DND-41 (cell line): ENCODE results near the gene VPS35.
A peak's percentile ranks its signal among the peaks of the same experiment; 100 is the strongest.
"Not testable (repeated sequence)": the region's sequence is repeated elsewhere in the genome, so short reads cannot be mapped to it uniquely, and the experiment has no call there.

Experiments
- ATAC-seq: fragments of 200-7000 bp; cut with Tn5 transposase; 3 replicates; pipeline ENCODE4 v1.9.1; 2021; ENCODE audit warnings: low read depth; ENCODE audit not compliant: insufficient read depth
- DNase-seq: peaks from one replicate; pipeline ENCODE4 v3.0.0-alpha.2; 2020
- H2AFZ ChIP-seq: 2 replicates; pipeline ENCODE4 v1.6.0; 2012; ENCODE audit warnings: low read depth, low read length
- H3K27ac ChIP-seq: 2 replicates; pipeline ENCODE4 v1.5.1; 2012; ENCODE audit warnings: low read length, inconsistent platforms
- H3K27me3 ChIP-seq: fragments of 200-600 bp; sonication (generic); 2 replicates; pipeline ENCODE4 v1.6.0; 2012; ENCODE audit warnings: low read length, mild to moderate bottlenecking, inconsistent platforms; ENCODE audit not compliant: insufficient read depth, poor library complexity
- H3K36me3 ChIP-seq: 2 replicates; pipeline ENCODE4 v1.5.1; 2012; ENCODE audit warnings: low read length, inconsistent platforms; ENCODE audit not compliant: insufficient read depth
- H3K4me1 ChIP-seq: 2 replicates; pipeline ENCODE4 v1.5.1; 2012; ENCODE audit warnings: mild to moderate bottlenecking, low read length; ENCODE audit not compliant: insufficient read depth
- H3K4me2 ChIP-seq: 2 replicates; pipeline ENCODE4 v1.6.0; 2012; ENCODE audit warnings: mild to moderate bottlenecking, moderate library complexity, low read length, inconsistent platforms; ENCODE audit not compliant: insufficient read depth
- H3K4me3 ChIP-seq, 2 experiments: fragments of 200-600 bp in 1 of 2; shearing (Covaris generic) in 1 of 2; 2 replicates each; pipeline ENCODE4 v1.5.1; 2012 to 2016; ENCODE audit warnings: inconsistent platforms in 2 of 2, low read length in 2 of 2, mild to moderate bottlenecking in 2 of 2, low read depth in 1 of 2, moderate library complexity in 1 of 2
- H3K79me2 ChIP-seq: 2 replicates; pipeline ENCODE4 v1.6.0; 2012; ENCODE audit warnings: low read length, inconsistent platforms; ENCODE audit not compliant: insufficient read depth
- H3K9ac ChIP-seq: 2 replicates; pipeline ENCODE4 v1.6.0; 2012; ENCODE audit warnings: low read depth, mild to moderate bottlenecking, inconsistent platforms, low read length, moderate library complexity
- H3K9me3 ChIP-seq: 2 replicates; pipeline ENCODE4 v1.5.1; 2012; ENCODE audit warnings: low read length, moderate library complexity, mild to moderate bottlenecking, inconsistent platforms; ENCODE audit not compliant: insufficient read depth, severe bottlenecking
- H4K20me1 ChIP-seq: 2 replicates; pipeline ENCODE4 v1.6.0; 2012; ENCODE audit warnings: low read length; ENCODE audit not compliant: insufficient read depth
- EZH2 ChIP-seq: IDR thresholded peaks from 3 replicates; pipeline ENCODE4 v1.6.1; 2012; ENCODE audit warnings: borderline replicate concordance, low read depth, mild to moderate bottlenecking, moderate library complexity, low read length, inconsistent platforms; ENCODE audit not compliant: severe bottlenecking
- TF ChIP-seq, protein P1 (sequence below): IDR thresholded peaks from 2 replicates; pipeline ENCODE4 v1.5.1; 2012; ENCODE audit warnings: borderline replicate concordance, low read length, moderate library complexity, mild to moderate bottlenecking; ENCODE audit not compliant: poor library complexity, severe bottlenecking; ENCODE audit errors: extremely low read depth

Gene VPS35

GRCh38 chr16:46688101-46688653 is 801 bp downstream of the VPS35 start:
- no peaks in the 10 kb centered on the region for H3K27me3 ChIP-seq
- TF ChIP-seq, protein P1, sequence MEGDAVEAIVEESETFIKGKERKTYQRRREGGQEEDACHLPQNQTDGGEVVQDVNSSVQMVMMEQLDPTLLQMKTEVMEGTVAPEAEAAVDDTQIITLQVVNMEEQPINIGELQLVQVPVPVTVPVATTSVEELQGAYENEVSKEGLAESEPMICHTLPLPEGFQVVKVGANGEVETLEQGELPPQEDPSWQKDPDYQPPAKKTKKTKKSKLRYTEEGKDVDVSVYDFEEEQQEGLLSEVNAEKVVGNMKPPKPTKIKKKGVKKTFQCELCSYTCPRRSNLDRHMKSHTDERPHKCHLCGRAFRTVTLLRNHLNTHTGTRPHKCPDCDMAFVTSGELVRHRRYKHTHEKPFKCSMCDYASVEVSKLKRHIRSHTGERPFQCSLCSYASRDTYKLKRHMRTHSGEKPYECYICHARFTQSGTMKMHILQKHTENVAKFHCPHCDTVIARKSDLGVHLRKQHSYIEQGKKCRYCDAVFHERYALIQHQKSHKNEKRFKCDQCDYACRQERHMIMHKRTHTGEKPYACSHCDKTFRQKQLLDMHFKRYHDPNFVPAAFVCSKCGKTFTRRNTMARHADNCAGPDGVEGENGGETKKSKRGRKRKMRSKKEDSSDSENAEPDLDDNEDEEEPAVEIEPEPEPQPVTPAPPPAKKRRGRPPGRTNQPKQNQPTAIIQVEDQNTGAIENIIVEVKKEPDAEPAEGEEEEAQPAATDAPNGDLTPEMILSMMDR, result no peak
- TF ChIP-seq EZH2, result no peak
- peak overlapping the region; percentile 93 for H3K9ac ChIP-seq
- no peaks in the 10 kb centered on the region for H3K9me3 ChIP-seq
- H3K79me2 ChIP-seq, result peaks cover 92% of the 10 kb centered on the region
- peaks cover 70% of the 10 kb centered on the region for H4K20me1 ChIP-seq
- peak overlapping the region; percentile 60 to 98 for H3K4me3 ChIP-seq
- DNase-seq, result no peak
- peaks cover 48% of the 10 kb centered on the region for H3K4me1 ChIP-seq
- H3K36me3 ChIP-seq, result peaks cover 31% of the 10 kb centered on the region
- peak overlapping the region; percentile 89 for H3K4me2 ChIP-seq
- H3K27ac ChIP-seq, result peak overlapping the region; percentile 68
- peak overlapping the region; percentile 84 for H2AFZ ChIP-seq
- no peak for ATAC-seq

DNA sequence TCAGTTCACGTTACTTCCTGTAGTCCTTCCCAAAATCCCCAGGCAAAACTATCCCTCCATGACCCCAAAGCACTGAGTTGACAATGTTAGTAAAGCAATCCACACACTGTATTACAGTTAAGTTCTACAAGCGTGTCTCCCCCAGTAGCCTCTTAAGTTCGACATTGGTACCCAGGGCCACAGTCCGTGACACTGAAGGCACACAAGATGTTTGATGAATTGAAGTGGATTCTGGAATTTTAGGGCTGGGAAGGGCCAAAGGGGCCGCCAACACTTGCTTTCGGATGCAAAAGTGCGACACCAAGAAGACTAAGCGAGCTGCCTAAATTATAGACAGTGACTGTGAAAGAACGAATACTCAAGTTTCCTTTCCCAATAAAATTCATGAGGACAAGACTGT is 1.5 kb downstream of the VPS35 start:
- H4K20me1 ChIP-seq, result peaks cover 74% of the 10 kb centered on the region
- DNase-seq, result no peak
- H3K4me2 ChIP-seq, result peak overlapping the region; percentile 89
- H3K9ac ChIP-seq, result peak overlapping the region; percentile 93
- peaks cover 26% of the 10 kb centered on the region for H3K36me3 ChIP-seq
- no peaks in the 10 kb centered on the region for H3K9me3 ChIP-seq
- peaks cover 47% of the 10 kb centered on the region for H3K4me1 ChIP-seq
- ATAC-seq, result no peak
- H3K27ac ChIP-seq, result peak overlapping the region; percentile 68; the same call in 1 of the 2 replicates
- H3K27me3 ChIP-seq, result no peaks in the 10 kb centered on the region
- peak overlapping the region; percentile 60 to 98; a peak in 3 of 4 replicates for H3K4me3 ChIP-seq
- TF ChIP-seq, protein P1, result no peak
- TF ChIP-seq EZH2, result no peak
- no peak overlapping the region for H2AFZ ChIP-seq
- peaks cover 94% of the 10 kb centered on the region for H3K79me2 ChIP-seq

DNA sequence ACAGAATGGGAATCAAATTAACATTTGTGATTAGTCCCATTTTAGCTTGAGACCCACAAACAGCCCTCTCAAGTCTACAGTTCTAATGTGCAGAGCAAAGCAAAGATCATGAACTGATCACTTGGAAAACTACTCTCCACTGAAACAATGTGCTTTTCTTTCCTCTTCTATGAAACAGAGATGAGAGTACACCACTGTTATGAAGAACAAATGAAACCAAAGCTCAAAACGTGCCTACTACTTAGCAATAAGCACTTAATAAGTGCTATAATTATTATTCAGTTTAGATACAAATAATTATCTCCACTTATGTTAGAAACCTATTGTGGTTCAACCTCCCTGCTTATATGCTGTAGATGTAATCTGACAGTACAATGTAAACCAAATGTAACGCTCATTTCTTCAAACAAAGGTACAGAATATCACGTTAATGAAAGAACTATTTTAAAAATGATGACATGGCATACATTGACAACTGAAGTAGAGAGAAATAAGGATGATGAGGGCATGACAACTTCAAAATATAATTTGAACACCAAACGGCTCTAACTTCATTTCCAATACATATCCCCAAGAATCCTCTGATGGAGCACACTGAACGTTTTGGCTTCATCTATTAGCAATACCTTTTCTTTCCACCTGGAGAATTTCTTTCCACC is 2.0 kb downstream of the VPS35 start:
- ATAC-seq (no peak), DNase-seq (no peak)
- peak overlapping the region in 1 of 2 experiments; percentile 98; a peak in 2 of 4 replicates for H3K4me3 ChIP-seq
- no peaks in the 10 kb centered on the region for H3K9me3 ChIP-seq
- peak overlapping the region; percentile 93; the same call in 1 of the 2 replicates for H3K9ac ChIP-seq
- peaks cover 94% of the 10 kb centered on the region for H3K79me2 ChIP-seq
- peaks cover 47% of the 10 kb centered on the region for H3K4me1 ChIP-seq
- no peak for TF ChIP-seq EZH2
- TF ChIP-seq, protein P1, result no peak
- no peaks in the 10 kb centered on the region for H3K27me3 ChIP-seq
- H3K4me2 ChIP-seq, result peak overlapping the region; percentile 89
- peaks cover 25% of the 10 kb centered on the region for H3K36me3 ChIP-seq
- no peak overlapping the region for H3K27ac ChIP-seq
- H4K20me1 ChIP-seq, result peaks cover 74% of the 10 kb centered on the region
- H2AFZ ChIP-seq, result no peak overlapping the region

DNA sequence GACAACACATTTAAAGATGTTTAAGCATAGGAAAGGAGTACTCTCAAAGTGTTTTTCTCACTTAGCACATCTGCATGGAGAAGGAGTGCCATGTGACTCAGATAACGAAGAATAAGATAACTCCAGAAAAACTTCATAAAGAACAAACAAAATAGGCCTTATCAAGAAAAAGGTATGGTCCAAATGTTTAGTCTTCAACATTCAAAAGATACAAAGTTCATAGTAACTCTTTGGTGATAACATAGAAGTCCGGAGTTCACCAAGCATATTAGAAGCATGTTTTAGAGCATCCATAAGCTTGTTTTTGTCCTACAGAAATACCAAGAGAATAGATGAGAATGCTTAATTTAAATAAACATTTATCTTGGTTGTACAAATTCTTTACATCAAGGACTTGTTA is 7.1 kb downstream of the VPS35 start:
- H3K9me3 ChIP-seq, H3K27ac ChIP-seq, H3K27me3 ChIP-seq, H3K9ac ChIP-seq, H3K4me2 ChIP-seq, H2AFZ ChIP-seq, ATAC-seq, H3K4me3 ChIP-seq, DNase-seq: not testable (repeated sequence)
- peaks cover 34% of the 10 kb centered on the region; the same call in 1 of the 2 replicates for H4K20me1 ChIP-seq
- H3K79me2 ChIP-seq, result peaks cover 60% of the 10 kb centered on the region
- H3K36me3 ChIP-seq, result peaks cover 44% of the 10 kb centered on the region
- H3K4me1 ChIP-seq, result peaks cover 19% of the 10 kb centered on the region

GRCh38 chr16:46677943-46678342 is 11.0 kb downstream of the VPS35 start:
- not testable (repeated sequence) for H3K27ac ChIP-seq

More at GRCh38 chr16:46677943-46678342, 11.0 kb downstream of the VPS35 start:
- not testable (repeated sequence) for ATAC-seq, H3K4me3 ChIP-seq, DNase-seq, H3K9ac ChIP-seq, H3K27me3 ChIP-seq, H4K20me1 ChIP-seq, H2AFZ ChIP-seq, H3K4me2 ChIP-seq, H3K9me3 ChIP-seq, H3K4me1 ChIP-seq
- Histone ChIP-seq H3K36me3 (peaks cover 76% of the 10 kb centered on the region), H3K79me2 (peaks cover 20% of the 10 kb centered on the region)
